Measurements from ENCODE around the gene GTSE1. TPM values are rescaled to one million over a fixed set of nuclear protein-coding genes. Genes with fewer than 3 reads are reported as not detected.

The GTSE1 gene
- total and polyA plus RNA-seq, 2 of the 13 experiments (the other 11 are each of a cell fraction or from before 2014, with no cell fraction given): 10.7 to 13.5 TPM

DNA sequence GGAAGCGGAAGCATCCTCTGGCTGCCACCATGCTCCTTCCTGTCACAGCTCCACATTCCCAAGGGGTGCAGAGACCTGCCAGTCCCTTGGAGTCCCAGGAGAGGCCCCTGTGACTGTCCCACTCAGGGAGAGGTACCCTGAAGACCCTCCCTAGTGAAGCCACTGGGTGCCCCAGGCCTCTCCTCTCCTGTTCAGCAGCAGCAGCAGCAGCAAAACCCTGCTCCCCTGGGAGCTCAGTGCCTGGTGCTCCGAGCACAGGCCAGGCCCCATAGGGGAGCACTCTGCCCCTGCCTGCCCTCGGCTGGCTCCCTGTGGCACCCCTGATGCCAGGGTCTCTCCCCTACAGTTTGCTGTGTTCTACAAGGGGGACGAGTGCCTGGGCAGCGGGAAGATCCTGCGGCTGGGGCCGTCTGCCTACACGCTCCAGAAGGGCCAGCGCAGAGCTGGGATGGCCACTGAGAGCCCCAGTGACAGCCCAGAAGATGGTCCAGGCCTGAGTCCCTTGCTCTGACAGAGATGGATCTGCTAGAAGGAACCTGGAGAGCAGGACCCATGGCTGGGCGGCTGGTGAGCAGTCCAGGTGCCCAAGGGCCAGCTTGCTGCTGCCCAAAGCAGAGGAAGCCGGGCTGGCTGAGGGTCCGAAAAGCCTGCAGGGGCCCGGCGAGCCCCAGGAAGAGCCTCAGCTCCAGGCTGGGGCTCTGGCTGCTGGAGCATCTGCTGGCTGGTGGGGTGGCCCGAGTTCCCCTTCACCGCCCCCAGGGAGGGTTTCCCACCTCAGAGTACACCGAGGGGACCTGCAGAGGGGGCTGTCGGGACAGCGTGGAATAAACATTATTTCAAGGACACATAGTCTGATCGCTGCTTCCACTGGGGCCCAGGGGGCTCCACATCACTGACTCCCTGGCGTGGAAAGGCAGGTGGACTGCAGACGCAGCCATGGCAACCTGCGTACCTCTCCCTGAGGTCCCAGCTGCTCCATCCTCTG, 60.1 kb downstream of the GTSE1 start:
- CTCF ChIA-PET (ENCODE audit: low intra/inter-chr PET ratio, low total read pairs): interaction anchor here (1.0 kb wide), 1 partner anchor 88 kb away, joined by 3 read pairs; no protein-coding TSS in a partner anchor
- H3K79me2 ChIP-seq (ENCODE audit: insufficient read depth, low read length): no peaks in the 10 kb centered on the region
- POLR2A ChIA-PET: no interaction called here
- 95% methylated on average over 10 of the region's 23 CpGs for WGBS (ENCODE audit: low lambda C conversion rate)
- H3K27ac ChIP-seq (ENCODE audit: extremely low read length, insufficient read depth, low read length): no peak overlapping the region
- no peak overlapping the region for H3K9ac ChIP-seq (ENCODE audit: insufficient read depth, low read depth, low read length)
- intact Hi-C loops (cut with micrococcal nuclease; ENCODE audit: unreplicated experiment) (loop anchor here (5.0 kb wide), 1 partner anchor 191 kb away; no protein-coding TSS in a partner anchor), in situ Hi-C loops (cut with HindIII; ENCODE audit: extremely low pct_ligation_motif_present, low pct_unique_long_range_greater_than_20kb) (loop anchor here (5.0 kb wide), 1 partner anchor 36 kb away; no protein-coding TSS in a partner anchor)
- H3K4me3 ChIP-seq (replicated peaks in 1 of 3; ENCODE audit: insufficient read depth in 1 of 3, low read depth in 2 of 3, low read length in 3 of 3): no peak overlapping the region
- peaks cover 5% of the 10 kb centered on the region for H3K4me1 ChIP-seq (ENCODE audit: insufficient read depth, low read length)
- DNase-seq (ENCODE audit: low spot score): no peak
- H3K4me2 ChIP-seq (ENCODE audit: low read depth, low read length): no peak overlapping the region
- ATAC-seq: no peak
- no peak overlapping the region for H2AFZ ChIP-seq (ENCODE audit: low read length)
- FAIRE-seq: no peak
- no TSS peak for BruUV-seq (replicated peaks)
- TF ChIP-seq AGO2 (optimal IDR thresholded peaks at IDR 0.05; ENCODE audit: low read depth, low read length): peak; percentile 53
- TF ChIP-seq, protein P1, sequence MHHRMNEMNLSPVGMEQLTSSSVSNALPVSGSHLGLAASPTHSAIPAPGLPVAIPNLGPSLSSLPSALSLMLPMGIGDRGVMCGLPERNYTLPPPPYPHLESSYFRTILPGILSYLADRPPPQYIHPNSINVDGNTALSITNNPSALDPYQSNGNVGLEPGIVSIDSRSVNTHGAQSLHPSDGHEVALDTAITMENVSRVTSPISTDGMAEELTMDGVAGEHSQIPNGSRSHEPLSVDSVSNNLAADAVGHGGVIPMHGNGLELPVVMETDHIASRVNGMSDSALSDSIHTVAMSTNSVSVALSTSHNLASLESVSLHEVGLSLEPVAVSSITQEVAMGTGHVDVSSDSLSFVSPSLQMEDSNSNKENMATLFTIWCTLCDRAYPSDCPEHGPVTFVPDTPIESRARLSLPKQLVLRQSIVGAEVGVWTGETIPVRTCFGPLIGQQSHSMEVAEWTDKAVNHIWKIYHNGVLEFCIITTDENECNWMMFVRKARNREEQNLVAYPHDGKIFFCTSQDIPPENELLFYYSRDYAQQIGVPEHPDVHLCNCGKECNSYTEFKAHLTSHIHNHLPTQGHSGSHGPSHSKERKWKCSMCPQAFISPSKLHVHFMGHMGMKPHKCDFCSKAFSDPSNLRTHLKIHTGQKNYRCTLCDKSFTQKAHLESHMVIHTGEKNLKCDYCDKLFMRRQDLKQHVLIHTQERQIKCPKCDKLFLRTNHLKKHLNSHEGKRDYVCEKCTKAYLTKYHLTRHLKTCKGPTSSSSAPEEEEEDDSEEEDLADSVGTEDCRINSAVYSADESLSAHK (CRISPR knock-in tag; IDR thresholded peaks at IDR 0.05; ENCODE audit: borderline replicate concordance): no peak
- no peak for TF ChIP-seq RAD21 (CRISPR knock-in tag; IDR thresholded peaks at IDR 0.05)
- TF ChIP-seq POLR2G (IDR thresholded peaks at IDR 0.05; ENCODE audit: low read depth, low read length): peak; percentile 16; the same call in 1 of the 2 replicates
- TF ChIP-seq WIZ (CRISPR knock-in tag; IDR thresholded peaks at IDR 0.05): no peak
- H3K27me3 ChIP-seq (ENCODE audit: control insufficient read depth in 1 of 2, insufficient read depth in 2 of 2, low read length in 2 of 2): no peaks in the 10 kb centered on the region
- peaks cover 23 to 49% of the 10 kb centered on the region in 2 experiments; a peak in 4 of 5 replicates for H3K36me3 ChIP-seq (replicated peaks in 1 of 2; ENCODE audit: control insufficient read depth in 1 of 2, insufficient read depth in 2 of 2, low read length in 2 of 2)
- H4K20me1 ChIP-seq (ENCODE audit: insufficient read depth, low read length): no peaks in the 10 kb centered on the region
- no peaks in the 10 kb centered on the region for H3K9me3 ChIP-seq (ENCODE audit: low read length)

All from HepG2 (cell line).